ENCODE results near the gene MSX2.

The MSX2 gene

GRCh38 chr5:174724484-174725260, at the start of gene MSX2:
TSS of gene MSX2 (plus strand) at chr5:174724582. CDS start at chr5:174724660, 78 bp downstream.
- peak; percentile 85 for DNase-seq

DNA sequence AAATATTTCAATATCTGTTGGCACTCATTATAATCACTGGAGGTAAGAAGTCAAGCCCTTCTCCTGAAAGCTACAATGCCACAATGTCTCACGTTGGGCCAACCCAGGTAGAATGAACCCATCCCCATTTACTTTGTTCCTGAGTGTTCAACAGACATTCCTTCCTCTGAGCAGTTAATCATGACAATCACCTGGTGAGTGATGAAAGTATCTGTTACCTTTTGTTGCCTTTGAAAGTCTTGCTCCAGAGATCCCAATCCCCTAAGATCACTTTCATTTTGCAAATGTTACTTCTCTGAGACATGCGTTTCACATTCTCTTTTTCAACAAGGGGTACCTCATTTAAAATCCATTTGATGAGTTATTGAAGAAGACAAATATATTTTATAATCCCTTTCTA, 49.3 kb upstream of the MSX2 start:
- DNase-seq, result no peak

DNA sequence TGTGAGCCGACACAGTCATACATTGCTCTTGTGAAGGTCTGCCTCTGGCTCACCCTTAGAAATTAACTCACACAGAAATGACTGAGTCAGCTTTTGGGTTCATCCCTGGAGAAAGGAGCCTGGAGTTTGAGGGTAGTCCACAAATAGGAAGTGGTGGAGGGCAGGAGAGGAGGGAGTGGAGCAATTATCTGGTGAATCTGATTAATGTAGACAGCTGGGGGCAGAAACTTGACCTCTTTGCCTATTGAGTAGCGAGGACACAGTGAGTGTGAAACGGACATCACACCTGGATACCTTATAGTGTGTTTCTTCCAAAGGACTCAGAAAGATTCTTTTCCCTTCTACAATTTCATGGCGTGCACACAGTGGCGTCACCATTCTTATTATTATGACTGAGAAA, 48.5 kb upstream of the MSX2 start:
- no peak for DNase-seq

- no peak for DNase-seq
Observed at GRCh38 chr5:174678107-174678506, 46.3 kb upstream of the MSX2 start.

DNA sequence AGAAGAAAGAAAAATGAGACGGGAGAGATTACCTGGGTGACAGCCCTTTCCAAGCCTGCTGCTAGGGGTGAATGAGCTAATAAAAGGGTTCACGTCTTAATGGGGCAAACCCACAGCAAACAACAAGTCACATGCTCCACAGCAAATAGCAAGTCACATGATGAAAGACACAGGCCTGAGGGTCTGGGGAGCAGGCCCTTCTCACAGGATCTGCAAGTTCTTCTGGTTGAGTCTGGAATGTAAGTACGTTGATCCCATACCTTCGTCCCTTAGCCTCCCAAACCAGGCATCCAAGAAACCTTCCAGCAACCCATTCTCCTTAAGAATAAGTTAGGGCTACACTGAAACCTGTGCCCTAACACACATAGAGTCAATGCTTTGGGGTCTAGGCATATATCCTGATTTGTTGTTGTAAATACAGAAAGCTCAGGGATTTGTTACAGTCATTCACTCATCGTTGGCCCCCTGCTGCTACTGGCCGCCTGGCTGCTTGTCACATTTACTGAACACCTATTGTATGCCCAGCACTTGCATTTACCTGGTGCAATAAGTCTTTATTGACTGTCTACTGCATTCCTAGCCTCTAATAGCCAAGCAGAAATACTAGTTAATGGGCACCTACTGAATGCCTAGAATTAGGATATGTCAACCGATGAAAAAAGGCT, 43.3 kb upstream of the MSX2 start:
- DNase-seq, result no peak

GRCh38 chr5:174687503-174687902, 36.9 kb upstream of the MSX2 start:
- DNase-seq, result no peak

GRCh38 chr5:174688441-174689354, 35.7 kb upstream of the MSX2 start:
- DNase-seq, result no peak

DNA sequence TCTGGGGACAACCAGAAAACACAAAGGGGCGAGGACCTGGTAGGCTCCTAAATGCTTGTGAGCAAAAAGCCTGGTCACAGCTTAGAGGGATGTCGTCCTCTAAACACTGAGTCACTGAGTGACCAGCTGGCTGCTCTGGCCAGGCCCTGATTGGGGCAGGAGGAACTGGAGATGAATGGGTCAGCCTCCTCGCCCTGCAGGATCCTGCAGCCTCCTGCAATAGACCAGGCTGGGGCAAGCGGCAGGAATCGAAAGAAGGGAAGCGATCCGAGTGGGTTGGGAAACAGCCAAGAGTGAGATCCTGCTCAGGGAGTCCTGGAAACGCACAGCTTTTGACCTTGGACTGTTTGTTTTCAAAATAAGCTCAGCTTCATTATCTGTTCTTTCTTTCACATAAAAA, 34.1 kb upstream of the MSX2 start:
- DNase-seq, result no peak

DNA sequence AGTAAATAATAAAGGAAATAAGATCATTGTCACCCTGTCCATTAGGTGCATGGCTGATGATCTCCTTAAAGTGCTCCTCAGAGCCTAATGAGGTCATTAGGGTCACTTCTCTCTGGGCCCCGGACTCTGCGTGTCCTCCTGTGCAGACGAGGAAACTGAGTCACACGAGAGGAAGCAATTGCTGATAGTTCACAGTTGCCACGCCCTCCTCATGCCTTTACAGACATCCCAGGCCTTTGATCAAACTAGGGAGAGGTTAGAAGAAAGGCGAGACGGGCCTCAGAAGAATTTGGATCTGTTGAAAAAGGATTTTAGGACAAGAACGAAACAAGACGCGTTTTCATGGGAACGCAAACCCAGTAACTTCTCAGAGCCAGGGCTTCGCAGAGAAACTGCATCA, 32.0 kb upstream of the MSX2 start:
- no peak for DNase-seq

GRCh38 chr5:174692982-174693422, 31.4 kb upstream of the MSX2 start:
- no peak for DNase-seq

DNA sequence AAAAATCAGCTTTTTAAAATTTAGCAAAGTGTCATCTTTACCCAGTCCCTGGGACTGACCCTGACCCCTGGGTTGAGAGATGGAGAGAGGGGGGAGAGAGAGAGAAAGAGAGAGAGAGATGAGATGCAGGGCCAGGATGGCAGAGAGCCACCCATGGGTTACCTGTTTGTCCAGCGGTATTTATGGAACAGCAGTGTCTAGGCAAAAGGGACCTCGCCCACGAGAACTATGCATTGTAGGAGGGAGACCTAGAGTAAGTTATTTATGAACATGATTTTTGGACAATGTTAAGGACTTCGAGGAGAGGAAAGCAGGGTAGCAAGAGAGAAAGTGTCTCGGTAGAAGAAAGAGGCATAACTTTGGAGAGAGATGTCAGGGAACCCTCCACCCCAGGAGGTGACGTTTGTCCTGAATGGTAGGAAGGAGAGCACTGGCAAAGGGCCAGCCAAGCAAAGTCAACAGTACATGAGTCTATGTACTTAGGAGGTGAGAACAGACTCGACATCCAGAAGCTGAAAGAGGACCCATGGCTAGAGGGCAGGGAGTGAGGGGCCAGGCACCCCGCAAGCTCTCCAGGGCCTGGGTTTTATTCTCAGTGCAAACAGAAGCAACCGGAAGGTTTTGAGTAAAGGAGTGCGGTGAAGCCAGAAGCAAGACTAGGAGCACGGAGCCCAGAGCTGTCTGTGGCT, 30.5 kb upstream of the MSX2 start:
- DNase-seq, result no peak

DNA sequence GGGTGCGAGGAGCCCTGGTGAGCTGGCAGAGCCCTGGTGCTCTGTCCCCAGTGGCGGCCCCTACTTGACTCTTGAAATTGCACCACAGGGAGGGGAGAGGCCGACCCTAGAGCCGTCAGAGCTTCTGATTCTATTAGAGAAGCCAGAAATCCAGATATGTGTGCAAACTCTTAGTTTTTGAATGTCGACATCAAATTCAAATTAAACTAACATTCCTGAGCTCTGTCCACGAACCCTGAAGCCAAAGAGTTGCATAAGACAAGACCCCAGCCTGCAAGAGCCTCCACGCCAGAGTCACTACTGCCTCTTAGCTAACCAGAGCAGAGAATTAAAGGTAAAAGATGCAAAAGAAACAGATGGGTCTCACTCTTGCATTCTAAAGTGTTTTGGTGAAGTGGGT, 29.8 kb upstream of the MSX2 start:
- no peak for DNase-seq

GRCh38 chr5:174698156-174698555, 26.2 kb upstream of the MSX2 start:
- DNase-seq, result no peak

GRCh38 chr5:174699131-174699530, 25.3 kb upstream of the MSX2 start:
- no peak for DNase-seq

DNA sequence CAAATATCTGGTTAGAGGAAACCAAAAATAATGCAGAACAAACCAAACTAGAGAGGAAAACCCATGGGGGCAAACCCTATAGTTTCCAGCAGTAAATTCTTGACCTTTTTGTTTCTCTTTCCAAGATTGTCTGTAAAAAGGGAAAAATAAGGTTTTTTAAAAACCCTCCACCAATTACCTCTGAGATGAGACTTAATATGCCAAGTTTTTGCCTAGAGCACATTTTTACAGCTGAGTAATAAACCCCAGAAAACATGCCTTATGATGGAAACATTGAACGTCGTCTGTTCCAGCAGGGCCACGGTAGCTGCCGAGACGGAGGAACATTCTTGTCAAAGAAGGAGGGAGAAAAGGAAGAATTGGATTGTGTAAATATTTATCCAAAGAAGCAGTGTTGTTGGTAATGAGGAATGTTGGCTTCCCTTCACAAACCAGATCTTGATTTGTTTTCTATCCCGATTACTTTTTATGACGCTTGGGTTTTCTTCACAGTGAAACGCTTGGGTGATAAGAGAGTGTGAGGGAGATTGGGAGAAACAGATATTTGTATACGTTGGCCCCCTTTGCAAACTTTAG, 17.3 kb upstream of the MSX2 start:
- no peak for DNase-seq

DNA sequence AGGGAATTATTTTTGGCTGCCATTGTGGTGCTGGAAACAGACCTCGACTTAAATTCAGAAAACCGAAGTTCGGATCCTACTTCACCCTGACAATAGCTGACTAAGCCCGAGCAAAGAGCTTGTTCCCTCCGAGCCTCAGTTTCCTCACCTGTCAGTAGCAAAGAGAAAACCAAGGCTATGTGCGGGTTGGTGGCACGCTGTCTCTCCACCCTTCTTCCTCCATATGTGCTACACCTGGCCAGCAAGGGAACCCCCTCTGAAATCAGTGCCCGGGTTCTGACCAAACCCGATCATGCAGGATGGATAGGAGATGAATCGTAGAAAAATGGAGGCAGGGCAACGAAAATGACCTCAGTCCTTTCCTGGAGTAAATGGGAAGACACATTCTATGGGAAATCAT, 16.7 kb upstream of the MSX2 start:
- no peak for DNase-seq

DNA sequence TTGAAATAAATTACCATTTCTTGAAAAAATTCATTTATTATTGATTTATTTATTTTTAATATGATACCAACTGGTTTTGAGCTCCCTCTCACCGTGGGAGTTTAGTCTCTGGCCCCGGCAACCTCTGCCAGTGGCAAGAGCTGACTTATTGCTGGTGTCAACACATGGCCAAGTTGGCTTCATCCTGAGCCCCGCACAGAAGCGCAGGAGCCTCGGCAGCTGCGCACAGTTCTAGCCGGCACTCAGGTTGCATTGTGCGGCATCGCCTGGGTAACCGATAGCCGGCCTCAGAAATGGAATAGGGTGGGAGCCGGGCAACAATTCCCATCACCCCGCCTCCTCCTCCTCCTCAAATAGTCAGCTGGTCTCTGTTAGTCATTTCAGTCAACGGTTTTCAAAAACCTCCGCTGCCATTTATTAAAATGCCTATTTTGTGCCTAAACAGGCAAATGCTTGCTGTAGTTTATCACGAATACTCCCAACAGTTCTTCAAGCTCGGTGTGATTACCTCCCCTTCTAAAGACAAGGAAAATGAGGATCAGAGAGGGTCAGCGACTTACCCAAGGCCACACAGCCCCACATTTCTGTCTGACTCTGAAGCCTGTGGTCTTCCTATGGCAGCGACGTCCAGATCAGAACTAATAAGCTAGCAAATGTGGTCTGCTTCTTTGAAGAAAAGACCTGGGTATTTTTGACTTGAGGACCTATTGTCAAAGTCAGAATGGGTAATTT, 15.7 kb upstream of the MSX2 start:
- DNase-seq, result no peak

GRCh38 chr5:174714751-174715150, 9.6 kb upstream of the MSX2 start:
- DNase-seq, result no peak

GRCh38 chr5:174715804-174716203, 8.6 kb upstream of the MSX2 start:
- DNase-seq, result no peak

DNA sequence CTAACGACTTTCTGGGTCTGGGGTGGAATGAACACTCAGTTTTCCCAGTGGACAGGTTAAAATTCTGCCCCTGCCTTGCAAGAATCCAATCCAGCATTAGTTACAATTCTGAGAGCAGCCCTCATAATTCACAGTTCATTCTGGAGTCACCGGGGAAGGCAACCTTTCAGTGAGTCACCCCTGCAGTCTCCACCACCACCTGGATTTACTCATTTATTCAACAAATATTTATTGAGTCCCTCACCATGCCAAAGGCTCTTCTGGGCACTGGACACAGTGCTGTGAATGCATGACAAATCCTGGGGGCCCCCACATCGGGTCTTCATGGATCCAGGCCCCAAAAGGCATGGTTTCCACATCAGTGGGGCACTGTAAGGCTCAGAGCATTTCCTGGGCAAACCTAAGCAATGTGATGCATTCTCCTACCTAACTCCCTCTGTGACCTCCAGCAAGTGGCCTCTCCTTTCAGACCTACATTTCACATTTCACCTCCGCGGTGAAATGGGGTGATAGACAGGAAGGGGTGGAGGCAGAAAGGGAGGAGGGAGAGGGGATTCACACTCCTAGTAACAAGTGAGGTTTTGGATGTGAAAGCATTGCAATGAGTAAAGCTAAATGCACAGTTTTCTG, 6.4 kb upstream of the MSX2 start:
- DNase-seq, result no peak

- no peak for DNase-seq
Observed at GRCh38 chr5:174718880-174719610, 5.3 kb upstream of the MSX2 start.
